D721Med (cell line): ENCODE data around the gene DUSP12.

ENCODE experiments used
- DNase-seq: peaks from one replicate; pipeline ENCODE4 v3.0.0; 2011; ENCODE audit warnings: low spot score; ENCODE audit not compliant: insufficient read length
- FAIRE-seq: peaks from 2 replicates; lab custom pipeline; 2011; peaks lifted over from hg19 to GRCh38; lab: Jason Lieb, UNC
- CTCF ChIP-seq: IDR thresholded peaks from 2 replicates; pipeline ENCODE4 v1.5.1; 2012; ENCODE audit warnings: mild to moderate bottlenecking, control low read depth; ENCODE audit not compliant: insufficient read depth; ENCODE audit errors: missing control alignments

Gene DUSP12

GRCh38 chr1:161781995-161782394, 32.4 kb downstream of the DUSP12 start:
- no peak for TF ChIP-seq CTCF
- FAIRE-seq (no peak), DNase-seq (no peak)

- FAIRE-seq (no peak), DNase-seq (no peak)
- no peak for TF ChIP-seq CTCF
These were observed 33.3 kb downstream of the DUSP12 start for GRCh38 chr1:161782886-161783285.

GRCh38 chr1:161784968-161785367, 35.4 kb downstream of the DUSP12 start:
- no peak for DNase-seq
- no peak for TF ChIP-seq CTCF
- no peak for FAIRE-seq

- no peak for TF ChIP-seq CTCF
- FAIRE-seq = no peak
These were observed 37.8 kb downstream of the DUSP12 start for GRCh38 chr1:161787355-161787754.

GRCh38 chr1:161790587-161791317, 41.2 kb downstream of the DUSP12 start:
- no peak for FAIRE-seq
- no peak for TF ChIP-seq CTCF

More at GRCh38 chr1:161787355-161787754, 37.8 kb downstream of the DUSP12 start:
- no peak for DNase-seq

GRCh38 chr1:161791904-161792655, 42.5 kb downstream of the DUSP12 start:
- peak; percentile 80 for FAIRE-seq
- TF ChIP-seq CTCF = no peak
- no peak for DNase-seq

More at GRCh38 chr1:161790587-161791317, 41.2 kb downstream of the DUSP12 start:
- DNase-seq = no peak

- TF ChIP-seq CTCF = peak; percentile 87
- DNase-seq = no peak
- peak; percentile 100 for FAIRE-seq
These were observed 43.2 kb downstream of the DUSP12 start for GRCh38 chr1:161792740-161793139.
